Fibroblast of lung (primary cell): ENCODE measurements around the gene FSTL4.

Experiments
- CTCF ChIP-seq, 2 donors: IDR thresholded peaks in 1 of 2; conservative IDR thresholded peaks in 1 of 2; 1 replicate in 1 of 2; 2 replicates in 1 of 2; pipeline ENCODE4 v1.5.1; 2011 to 2012; ENCODE audit warnings: low read length in 2 of 2, control low read depth in 1 of 2, inconsistent platforms in 1 of 2, low read depth in 1 of 2, mild to moderate bottlenecking in 1 of 2
- EZH2 ChIP-seq: IDR thresholded peaks from 2 replicates; pipeline ENCODE4 v1.5.1; 2012; ENCODE audit warnings: low read length, control low read depth, mild to moderate bottlenecking; ENCODE audit errors: missing control alignments

- TF ChIP-seq EZH2, result no peak
- TF ChIP-seq CTCF (conservative IDR thresholded peaks at IDR 0.05 in 1 of 2, IDR thresholded peaks at IDR 0.05 in 1 of 2; ENCODE audit: low read depth in 1 of 2, low read length in 2 of 2), result no peak
Observed at GRCh38 chr5:133265720-133266526, 346.4 kb downstream of the FSTL4 start.
